Stimulated activated CD4-positive, alpha-beta T cell treated with anti-CD3 and anti-CD28 coated beads, Interleukin-1b, Interleukin-23, amount 100 ng/mL, for 4 hours (primary cell): ENCODE results near the gene WDR11.

Experiments used
- DNase-seq, 2 donors: peaks; one replicate each; pipeline ENCODE4 v3.0.0-alpha.2; 2020; ENCODE audit warnings: low read depth in 2 of 2

WDR11 gene

GRCh38 chr10:120850911-120851865 lies at the start of gene WDR11:
Gene WDR11, plus strand, starts transcription at chr10:120851362. Its CDS starts 59 bp downstream, at chr10:120851421.
- DNase-seq, result peak; percentile 47 to 66

GRCh38 chr10:120802935-120803334 lies 48.2 kb upstream of the WDR11 start:
- DNase-seq, result no peak

- no peak for DNase-seq
These were observed 47.2 kb upstream of the WDR11 start for GRCh38 chr10:120803972-120804371.

- no peak for DNase-seq
These were observed 45.9 kb upstream of the WDR11 start for GRCh38 chr10:120805014-120805812.

GRCh38 chr10:120806081-120806480 lies 45.1 kb upstream of the WDR11 start:
- no peak for DNase-seq

GRCh38 chr10:120810298-120810697 lies 40.9 kb upstream of the WDR11 start:
- no peak for DNase-seq

GRCh38 chr10:120813085-120813484 lies 38.1 kb upstream of the WDR11 start:
- no peak for DNase-seq

- no peak for DNase-seq
These were observed 32.9 kb upstream of the WDR11 start for GRCh38 chr10:120818301-120818700.

GRCh38 chr10:120819366-120819765 lies 31.8 kb upstream of the WDR11 start:
- DNase-seq, result no peak

GRCh38 chr10:120823266-120823665 lies 27.9 kb upstream of the WDR11 start:
- no peak for DNase-seq

GRCh38 chr10:120824881-120825309 lies 26.3 kb upstream of the WDR11 start:
- no peak for DNase-seq

GRCh38 chr10:120825878-120826769 lies 25.0 kb upstream of the WDR11 start:
- DNase-seq, result no peak

- no peak for DNase-seq
These were observed 23.8 kb upstream of the WDR11 start for GRCh38 chr10:120827251-120827875.

GRCh38 chr10:120828763-120829319 lies 22.3 kb upstream of the WDR11 start:
- DNase-seq, result no peak

GRCh38 chr10:120832106-120832505 lies 19.1 kb upstream of the WDR11 start:
- no peak for DNase-seq

- DNase-seq, result no peak
These were observed 17.8 kb upstream of the WDR11 start for GRCh38 chr10:120833222-120833928.

- no peak for DNase-seq
These were observed 15.6 kb upstream of the WDR11 start for GRCh38 chr10:120835603-120836002.

- DNase-seq, result no peak
These were observed 12.2 kb upstream of the WDR11 start for GRCh38 chr10:120838941-120839340.

GRCh38 chr10:120841522-120842189 lies 9.5 kb upstream of the WDR11 start:
- no peak for DNase-seq

GRCh38 chr10:120854388-120854787 lies 3.2 kb downstream of the WDR11 start:
- DNase-seq, result no peak
